ENCODE data around the gene ADAM33. TPM values are rescaled to one million over a fixed set of nuclear protein-coding genes. Genes with fewer than 3 reads are reported as not detected.

Gene ADAM33
- total RNA-seq, 2 experiments from 2014 or later, result not detected

GRCh38 chr20:3672547-3673171, 9.2 kb downstream of the ADAM33 start:
- Mint-ChIP-seq H3K9me3 (no peaks in the 10 kb centered on the region), H3K4me1 (ENCODE audit: low read depth) (peaks cover 5% of the 10 kb centered on the region), H3K27me3 (peaks cover 53% of the 10 kb centered on the region), H3K36me3 (ENCODE audit: low read depth) (no peaks in the 10 kb centered on the region), H3K27ac (no peak overlapping the region), H3K4me3 (no peak overlapping the region)
- intact Hi-C loops (cut with DNase I, micrococcal nuclease), result no loop called here
- Histone ChIP-seq H3K4me3 (ENCODE audit: low read length) (no peak overlapping the region), H3K4me1 (ENCODE audit: insufficient read depth, low read length) (peaks cover 18% of the 10 kb centered on the region), H3K27ac (ENCODE audit: low read depth in 1 of 2, low read length in 2 of 2) (no peak overlapping the region), H3K9me3 (ENCODE audit: control insufficient read depth in 1 of 2, insufficient read depth in 1 of 2, low read length in 2 of 2) (peaks cover 0 to 21% of the 10 kb centered on the region in 2 experiments), H3K27me3 (ENCODE audit: control insufficient read depth in 1 of 2, insufficient read depth in 2 of 2, low read length in 2 of 2) (peaks cover 37 to 44% of the 10 kb centered on the region in 2 experiments), H3K36me3 (ENCODE audit: insufficient read depth, low read length) (no peaks in the 10 kb centered on the region)
- TF ChIP-seq, protein P1, sequence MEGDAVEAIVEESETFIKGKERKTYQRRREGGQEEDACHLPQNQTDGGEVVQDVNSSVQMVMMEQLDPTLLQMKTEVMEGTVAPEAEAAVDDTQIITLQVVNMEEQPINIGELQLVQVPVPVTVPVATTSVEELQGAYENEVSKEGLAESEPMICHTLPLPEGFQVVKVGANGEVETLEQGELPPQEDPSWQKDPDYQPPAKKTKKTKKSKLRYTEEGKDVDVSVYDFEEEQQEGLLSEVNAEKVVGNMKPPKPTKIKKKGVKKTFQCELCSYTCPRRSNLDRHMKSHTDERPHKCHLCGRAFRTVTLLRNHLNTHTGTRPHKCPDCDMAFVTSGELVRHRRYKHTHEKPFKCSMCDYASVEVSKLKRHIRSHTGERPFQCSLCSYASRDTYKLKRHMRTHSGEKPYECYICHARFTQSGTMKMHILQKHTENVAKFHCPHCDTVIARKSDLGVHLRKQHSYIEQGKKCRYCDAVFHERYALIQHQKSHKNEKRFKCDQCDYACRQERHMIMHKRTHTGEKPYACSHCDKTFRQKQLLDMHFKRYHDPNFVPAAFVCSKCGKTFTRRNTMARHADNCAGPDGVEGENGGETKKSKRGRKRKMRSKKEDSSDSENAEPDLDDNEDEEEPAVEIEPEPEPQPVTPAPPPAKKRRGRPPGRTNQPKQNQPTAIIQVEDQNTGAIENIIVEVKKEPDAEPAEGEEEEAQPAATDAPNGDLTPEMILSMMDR (IDR thresholded peaks at IDR 0.05), result no peak
- CTCF ChIA-PET, result interaction anchor here (0.6 to 1.3 kb wide), 2 partner anchors 38 to 158 kb away, joined by 3 read pairs; no protein-coding TSS in a partner anchor
- POLR2A ChIA-PET, result no interaction called here
- no peak for DNase-seq
- no peak for ATAC-seq (ENCODE audit: poor library complexity)

DNA sequence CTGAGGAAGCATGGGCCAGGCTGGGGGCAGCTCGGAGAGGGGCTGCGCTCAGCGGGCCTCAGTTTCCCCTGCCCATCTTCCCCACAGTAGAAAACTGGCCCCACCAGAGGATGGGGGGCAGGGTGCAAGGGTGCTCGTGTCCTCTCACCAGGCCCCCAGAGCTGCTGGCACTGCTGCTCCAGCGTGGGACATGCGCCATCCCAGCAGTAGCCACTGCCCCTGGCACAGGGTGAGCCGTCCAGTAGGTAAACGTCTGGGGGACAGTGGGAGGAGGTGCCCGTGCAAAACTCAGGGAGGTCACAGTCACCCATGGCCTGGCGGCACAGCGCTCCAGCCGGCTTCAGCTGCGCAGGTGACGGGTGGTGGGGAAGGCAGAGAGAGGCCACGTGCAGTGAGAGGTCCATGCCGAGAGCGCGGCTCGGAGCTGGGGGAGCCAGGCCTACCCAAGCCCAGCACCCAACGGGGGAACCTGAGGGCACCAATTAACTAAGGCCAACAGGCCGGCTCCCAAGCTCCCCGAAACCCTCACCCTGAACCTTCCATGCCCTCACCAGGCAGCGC, 9.7 kb downstream of the ADAM33 start:
- peaks cover 53% of the 10 kb centered on the region for H3K27me3 Mint-ChIP-seq
- peaks cover 37 to 44% of the 10 kb centered on the region in 2 experiments for H3K27me3 ChIP-seq (ENCODE audit: control insufficient read depth in 1 of 2, insufficient read depth in 2 of 2, low read length in 2 of 2)
- H3K36me3 Mint-ChIP-seq (ENCODE audit: low read depth), result no peaks in the 10 kb centered on the region
- no peak overlapping the region for H3K27ac Mint-ChIP-seq
- no peak for DNase-seq
- H3K9me3 ChIP-seq (ENCODE audit: control insufficient read depth in 1 of 2, insufficient read depth in 1 of 2, low read length in 2 of 2), result peaks cover 0 to 21% of the 10 kb centered on the region in 2 experiments
- H3K4me1 Mint-ChIP-seq (ENCODE audit: low read depth), result peaks cover 9% of the 10 kb centered on the region
- ATAC-seq (ENCODE audit: poor library complexity), result no peak
- intact Hi-C loops (cut with DNase I, micrococcal nuclease), result no loop called here
- peaks cover 21% of the 10 kb centered on the region for H3K4me1 ChIP-seq (ENCODE audit: insufficient read depth, low read length)
- H3K9me3 Mint-ChIP-seq, result no peaks in the 10 kb centered on the region
- no peak overlapping the region for H3K4me3 Mint-ChIP-seq
- no peak overlapping the region for H3K27ac ChIP-seq (ENCODE audit: low read depth in 1 of 2, low read length in 2 of 2)
- ChIA-PET CTCF (interaction anchor here (0.6 to 1.3 kb wide), 2 partner anchors 39 to 158 kb away, joined by 3 read pairs; no protein-coding TSS in a partner anchor), POLR2A (no interaction called here)
- TF ChIP-seq, protein P1 (IDR thresholded peaks at IDR 0.05), result no peak
- H3K36me3 ChIP-seq (ENCODE audit: insufficient read depth, low read length), result no peaks in the 10 kb centered on the region
- H3K4me3 ChIP-seq (ENCODE audit: low read length), result no peak overlapping the region

DNA sequence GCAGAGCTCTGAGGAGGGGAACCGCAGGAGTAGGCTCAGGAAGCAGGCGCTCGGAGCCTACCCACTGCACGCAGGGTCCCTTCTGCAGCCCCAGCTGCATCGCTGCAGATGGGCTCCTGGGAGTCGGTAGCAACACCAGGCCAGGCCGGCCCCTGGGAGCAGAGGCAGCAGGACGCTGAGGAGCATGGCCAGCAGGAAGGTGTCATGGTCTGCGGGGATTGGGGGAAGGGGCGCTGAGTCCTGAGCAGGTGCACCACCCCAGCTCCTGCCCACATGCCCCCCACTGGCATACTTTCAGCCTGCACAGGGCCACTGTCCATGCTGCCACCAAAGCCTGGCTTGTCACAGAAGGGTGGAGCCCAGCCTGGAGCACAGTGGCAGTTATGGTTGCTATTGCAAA, 10.9 kb downstream of the ADAM33 start:
- intact Hi-C loops (cut with DNase I, micrococcal nuclease), result no loop called here
- ChIA-PET POLR2A (no interaction called here), CTCF (no interaction called here)
- H3K27ac Mint-ChIP-seq, result no peak overlapping the region
- DNase-seq, result no peak
- H3K9me3 Mint-ChIP-seq, result no peaks in the 10 kb centered on the region
- Histone ChIP-seq H3K9me3 (ENCODE audit: control insufficient read depth in 1 of 2, insufficient read depth in 1 of 2, low read length in 2 of 2) (peaks cover 0 to 21% of the 10 kb centered on the region in 2 experiments), H3K36me3 (ENCODE audit: insufficient read depth, low read length) (no peaks in the 10 kb centered on the region), H3K27me3 (ENCODE audit: control insufficient read depth in 1 of 2, insufficient read depth in 2 of 2, low read length in 2 of 2) (peaks cover 37 to 44% of the 10 kb centered on the region in 2 experiments), H3K4me1 (ENCODE audit: insufficient read depth, low read length) (peaks cover 20% of the 10 kb centered on the region), H3K4me3 (ENCODE audit: low read length) (no peak overlapping the region), H3K27ac (ENCODE audit: low read depth in 1 of 2, low read length in 2 of 2) (no peak overlapping the region)
- TF ChIP-seq, protein P1 (IDR thresholded peaks at IDR 0.05), result no peak
- no peak for ATAC-seq (ENCODE audit: poor library complexity)
- peaks cover 14% of the 10 kb centered on the region for H3K4me1 Mint-ChIP-seq (ENCODE audit: low read depth)
- H3K36me3 Mint-ChIP-seq (ENCODE audit: low read depth), result no peaks in the 10 kb centered on the region
- no peak overlapping the region for H3K4me3 Mint-ChIP-seq
- peaks cover 46% of the 10 kb centered on the region for H3K27me3 Mint-ChIP-seq
